GM12872 (cell line): Measurements from ENCODE around the gene SARS1.

Source experiments
- CTCF ChIP-seq: IDR thresholded peaks from 3 replicates; pipeline ENCODE4 v1.5.1; 2011; ENCODE audit warnings: low read depth, mild to moderate bottlenecking, low read length, moderate library complexity; ENCODE audit not compliant: insufficient read depth

The SARS1 gene

GRCh38 chr1:109183058-109183738 lies 30.5 kb upstream of the SARS1 start:
- no peak for TF ChIP-seq CTCF

GRCh38 chr1:109184687-109185086 lies 29.0 kb upstream of the SARS1 start:
- TF ChIP-seq CTCF: no peak

GRCh38 chr1:109185357-109185756 lies 28.4 kb upstream of the SARS1 start:
- no peak for TF ChIP-seq CTCF

GRCh38 chr1:109185990-109186732 lies 27.6 kb upstream of the SARS1 start:
- no peak for TF ChIP-seq CTCF

GRCh38 chr1:109186733-109187086 lies 27.0 kb upstream of the SARS1 start:
- no peak for TF ChIP-seq CTCF

GRCh38 chr1:109187127-109187526 lies 26.6 kb upstream of the SARS1 start:
- TF ChIP-seq CTCF: no peak

GRCh38 chr1:109188200-109188599 lies 25.5 kb upstream of the SARS1 start:
- TF ChIP-seq CTCF: no peak
